ENCODE data around the gene ARID3B. TPM values are rescaled to one million over a fixed set of nuclear protein-coding genes. Genes with fewer than 3 reads are reported as not detected.

The ARID3B gene
- polyA plus RNA-seq, 1 experiment: 1.6 TPM

- Histone ChIP-seq H3K9me3 (ENCODE audit: control insufficient read depth, insufficient read depth, low read length) (no peaks in the 10 kb centered on the region), H3K27me3 (ENCODE audit: control insufficient read depth, insufficient read depth, low read length) (no peaks in the 10 kb centered on the region), H3K4me3 (ENCODE audit: low read depth, low read length) (no peak overlapping the region), H3K27ac (ENCODE audit: low read depth, low read length) (no peak overlapping the region)
- TF ChIP-seq CTCF (IDR thresholded peaks at IDR 0.05; ENCODE audit: low read depth, low read length): no peak
- ChIA-PET POLR2A (interaction anchor here (1.5 kb wide), 1 partner anchor 11 kb away, joined by 3 read pairs; the partner anchor contains the start of gene CLK3), CTCF (interaction anchor here (0.9 kb wide), 1 partner anchor 9 kb away, joined by 6 read pairs; no protein-coding TSS in a partner anchor)
- DNase-seq (ENCODE audit: low read depth, low spot score): no peak
Observed at GRCh38 chr15:74626336-74626735, 85.3 kb downstream of the ARID3B start.

GRCh38 chr15:74626752-74627692, 86.0 kb downstream of the ARID3B start:
- H3K9me3 ChIP-seq (ENCODE audit: control insufficient read depth, insufficient read depth, low read length): no peaks in the 10 kb centered on the region
- H3K27me3 ChIP-seq (ENCODE audit: control insufficient read depth, insufficient read depth, low read length): no peaks in the 10 kb centered on the region
- CTCF ChIA-PET: interaction anchor here (0.9 kb wide), 1 partner anchor 8 kb away, joined by 6 read pairs; no protein-coding TSS in a partner anchor
- no peak overlapping the region for H3K27ac ChIP-seq (ENCODE audit: low read depth, low read length)
- DNase-seq (ENCODE audit: low read depth, low spot score): no peak
- TF ChIP-seq CTCF (IDR thresholded peaks at IDR 0.05; ENCODE audit: low read depth, low read length): no peak
- H3K4me3 ChIP-seq (ENCODE audit: low read depth, low read length): no peak overlapping the region
- POLR2A ChIA-PET: interaction anchor here (1.4 kb wide), 1 partner anchor 11 kb away, joined by 6 read pairs; the partner anchor contains the start of gene CLK3

GRCh38 chr15:74627766-74628165, 86.7 kb downstream of the ARID3B start:
- TF ChIP-seq CTCF (IDR thresholded peaks at IDR 0.05; ENCODE audit: low read depth, low read length): no peak
- POLR2A ChIA-PET: interaction anchor here (1.4 kb wide), 1 partner anchor 12 kb away, joined by 6 read pairs; the partner anchor contains the start of gene CLK3
- Histone ChIP-seq H3K9me3 (ENCODE audit: control insufficient read depth, insufficient read depth, low read length) (no peaks in the 10 kb centered on the region), H3K27ac (ENCODE audit: low read depth, low read length) (no peak overlapping the region), H3K4me3 (ENCODE audit: low read depth, low read length) (no peak overlapping the region), H3K27me3 (ENCODE audit: control insufficient read depth, insufficient read depth, low read length) (no peaks in the 10 kb centered on the region)
- DNase-seq (ENCODE audit: low read depth, low spot score): no peak
- CTCF ChIA-PET: interaction anchor here (0.8 to 1.4 kb wide), 2 partner anchors 141 to 142 kb away, joined by 3 read pairs; no protein-coding TSS in a partner anchor

GRCh38 chr15:74628199-74628598, 87.2 kb downstream of the ARID3B start:
- no peak for TF ChIP-seq CTCF (IDR thresholded peaks at IDR 0.05; ENCODE audit: low read depth, low read length)
- ChIA-PET POLR2A (interaction anchor here (1.4 kb wide), 1 partner anchor 12 kb away, joined by 6 read pairs; the partner anchor contains the start of gene CLK3), CTCF (interaction anchor here (0.8 to 4.7 kb wide), 3 partner anchors 10 to 141 kb away, joined by 3 to 41 read pairs (median 3); no protein-coding TSS in a partner anchor)
- H3K4me3 ChIP-seq (ENCODE audit: low read depth, low read length): no peak overlapping the region
- no peaks in the 10 kb centered on the region for H3K9me3 ChIP-seq (ENCODE audit: control insufficient read depth, insufficient read depth, low read length)
- H3K27ac ChIP-seq (ENCODE audit: low read depth, low read length): no peak overlapping the region
- H3K27me3 ChIP-seq (ENCODE audit: control insufficient read depth, insufficient read depth, low read length): no peaks in the 10 kb centered on the region
- DNase-seq (ENCODE audit: low read depth, low spot score): no peak
